NOMO-1 treated with DMSO at 0.1 percent for 48 hours (cell line): ENCODE results near the gene CCDC91.

Experiments used
- DNase-seq: peaks from one replicate; lab custom pipeline; 2025; ENCODE audit not compliant: unreplicated experiment; lab: John Stamatoyannopoulos, UW

Gene CCDC91

GRCh38 chr12:28190321-28191050 lies at the start of gene CCDC91:
TSS of gene CCDC91 (plus strand) at chr12:28190456. CDS start at chr12:28257216, 66,760 bp downstream.
- DNase-seq = peak; percentile 72

- DNase-seq = no peak
These were observed 46.2 kb upstream of the CCDC91 start for GRCh38 chr12:28144059-28144458.

GRCh38 chr12:28144532-28144931 lies 45.7 kb upstream of the CCDC91 start:
- no peak for DNase-seq

DNA sequence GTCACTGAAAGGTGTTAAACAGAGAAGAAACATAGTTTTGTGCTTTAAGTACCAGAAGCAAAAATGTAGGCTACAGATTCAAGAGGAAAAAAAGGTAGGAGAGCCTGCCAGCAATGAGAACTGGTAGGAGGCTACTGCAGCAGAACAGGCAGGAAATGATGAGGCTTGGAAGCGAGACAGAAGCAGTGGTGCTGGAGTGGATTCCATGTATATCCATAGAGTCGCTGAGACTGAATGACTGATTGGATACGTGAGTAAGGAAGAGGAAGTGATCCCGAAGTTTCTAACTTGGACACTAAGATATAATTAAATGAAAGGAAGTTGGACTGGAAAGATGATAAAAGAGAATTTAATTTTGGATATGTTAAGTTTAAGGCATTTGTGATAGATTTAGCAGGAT lies 45.0 kb upstream of the CCDC91 start:
- no peak for DNase-seq

DNA sequence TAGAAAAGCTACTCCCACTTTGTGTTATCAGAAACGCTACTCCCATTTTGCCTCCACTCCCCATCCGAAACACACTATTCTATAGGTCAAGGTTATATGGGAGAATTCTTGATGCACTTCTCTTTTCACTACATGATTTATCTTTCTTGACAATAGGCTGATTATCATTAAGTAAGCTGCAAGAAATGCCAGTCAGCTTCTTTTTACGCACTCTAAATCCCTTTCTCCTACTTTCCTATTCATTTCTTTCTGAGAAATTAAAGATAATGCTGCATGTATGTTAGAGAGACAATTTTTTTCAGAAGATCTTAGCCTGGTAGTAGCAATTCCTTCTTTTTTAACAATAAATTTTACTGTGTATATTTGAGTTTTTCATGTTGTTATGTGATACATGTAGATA lies 41.0 kb upstream of the CCDC91 start:
- no peak for DNase-seq

- DNase-seq = no peak
These were observed 33.9 kb upstream of the CCDC91 start for GRCh38 chr12:28156362-28156761.

DNA sequence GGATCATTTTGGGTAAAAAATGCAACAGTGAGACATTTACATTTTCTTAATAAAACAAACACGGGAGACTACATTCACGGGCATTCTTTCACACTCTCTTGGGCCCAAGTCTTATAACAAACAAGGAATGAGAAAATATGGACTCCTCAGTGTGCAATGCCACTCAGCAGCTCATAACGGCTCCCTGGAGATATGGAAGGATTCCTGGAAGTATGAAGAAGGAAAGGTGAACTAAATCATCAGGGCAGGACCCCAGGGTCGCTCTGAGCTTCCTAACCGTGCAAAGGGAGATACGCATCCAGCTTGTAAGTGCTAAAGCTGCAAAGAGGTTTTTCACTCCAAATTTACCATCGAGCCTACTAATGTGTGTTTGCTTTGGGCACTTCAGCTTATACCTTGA lies 33.5 kb upstream of the CCDC91 start:
- no peak for DNase-seq

DNA sequence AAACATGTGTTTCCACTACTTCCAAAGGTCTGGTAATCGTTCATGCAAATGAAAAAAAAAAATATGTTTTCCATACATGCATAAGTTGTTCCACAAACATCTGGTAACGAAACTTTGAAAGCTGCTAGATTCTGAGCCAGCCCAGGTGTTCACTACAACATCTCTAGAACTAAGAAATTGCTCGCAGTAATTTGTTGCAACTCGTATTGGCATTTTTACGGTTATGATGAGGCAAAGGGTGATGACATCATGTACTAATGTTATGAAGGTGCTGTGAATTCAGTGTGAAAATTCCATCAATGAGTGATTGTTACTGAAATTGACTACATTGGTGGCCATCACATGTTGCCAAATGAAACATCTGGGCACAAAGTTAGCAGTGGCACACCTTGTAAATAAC lies 31.9 kb upstream of the CCDC91 start:
- no peak for DNase-seq

GRCh38 chr12:28159688-28160087 lies 30.6 kb upstream of the CCDC91 start:
- DNase-seq = no peak

- DNase-seq = no peak
These were observed 28.6 kb upstream of the CCDC91 start for GRCh38 chr12:28161697-28162096.

DNA sequence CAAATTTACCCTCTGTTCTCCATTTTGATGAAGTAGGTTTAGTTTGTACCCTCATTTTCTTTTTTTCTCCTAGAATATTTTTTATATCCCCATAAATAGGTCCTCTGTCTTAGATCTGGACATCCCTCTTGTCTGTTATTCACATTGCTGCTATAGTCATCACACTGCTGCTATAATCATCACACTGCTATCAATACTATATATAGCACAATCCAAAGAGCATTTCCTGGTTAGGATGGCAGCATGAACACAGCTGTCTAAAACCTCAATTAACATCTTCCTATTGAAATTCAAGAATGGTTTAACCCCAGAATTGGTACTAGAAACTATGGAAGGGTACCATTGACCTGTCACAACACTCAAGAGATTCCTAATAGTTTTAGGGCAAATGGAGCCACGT lies 27.6 kb upstream of the CCDC91 start:
- no peak for DNase-seq

GRCh38 chr12:28164644-28165275 lies 25.5 kb upstream of the CCDC91 start:
- DNase-seq = no peak

DNA sequence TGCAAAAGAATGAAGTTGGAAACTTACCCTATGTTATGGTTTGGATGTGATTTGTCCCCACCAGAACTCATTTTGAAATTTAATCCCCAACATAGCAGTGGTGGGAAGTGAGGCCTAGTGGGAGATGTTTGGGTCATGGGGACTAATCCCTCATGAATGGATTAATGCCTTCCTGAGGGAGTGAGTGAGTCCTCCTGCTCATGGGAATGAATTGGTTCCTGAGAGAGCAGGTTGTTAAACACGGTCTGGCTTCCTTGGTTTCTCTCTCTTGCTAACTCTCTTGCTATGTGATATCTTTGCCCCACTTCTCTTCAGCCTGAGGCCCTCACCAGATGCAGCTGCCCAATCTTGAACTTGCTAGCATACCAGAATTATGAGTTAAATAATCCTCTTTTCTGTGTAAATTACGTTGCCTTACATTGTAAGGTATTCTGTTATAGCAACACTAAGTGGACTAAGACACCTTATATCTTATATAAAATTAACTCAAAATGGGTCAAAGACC lies 22.2 kb upstream of the CCDC91 start:
- DNase-seq = no peak

- no peak for DNase-seq
These were observed 18.7 kb upstream of the CCDC91 start for GRCh38 chr12:28171356-28172060.

GRCh38 chr12:28172434-28173030 lies 17.7 kb upstream of the CCDC91 start:
- peak; percentile 16 for DNase-seq

DNA sequence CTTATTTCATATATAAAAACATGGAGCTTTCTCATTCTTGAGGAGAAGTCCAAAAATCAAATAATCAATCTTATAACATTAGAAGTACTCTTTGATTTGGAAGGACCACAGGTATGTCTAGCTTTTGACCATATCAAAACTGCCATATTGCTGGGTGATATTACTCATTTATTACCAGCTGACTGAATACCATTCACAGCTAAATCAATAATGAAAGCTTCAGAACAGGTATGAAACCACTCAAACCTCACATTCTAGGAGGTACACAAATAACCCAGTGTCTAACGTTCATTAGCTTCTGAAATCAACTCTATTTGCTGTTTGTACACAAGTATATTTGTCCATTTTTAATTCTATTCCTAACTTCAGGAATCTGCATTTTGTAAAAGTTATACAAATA lies 16.8 kb upstream of the CCDC91 start:
- DNase-seq = no peak

DNA sequence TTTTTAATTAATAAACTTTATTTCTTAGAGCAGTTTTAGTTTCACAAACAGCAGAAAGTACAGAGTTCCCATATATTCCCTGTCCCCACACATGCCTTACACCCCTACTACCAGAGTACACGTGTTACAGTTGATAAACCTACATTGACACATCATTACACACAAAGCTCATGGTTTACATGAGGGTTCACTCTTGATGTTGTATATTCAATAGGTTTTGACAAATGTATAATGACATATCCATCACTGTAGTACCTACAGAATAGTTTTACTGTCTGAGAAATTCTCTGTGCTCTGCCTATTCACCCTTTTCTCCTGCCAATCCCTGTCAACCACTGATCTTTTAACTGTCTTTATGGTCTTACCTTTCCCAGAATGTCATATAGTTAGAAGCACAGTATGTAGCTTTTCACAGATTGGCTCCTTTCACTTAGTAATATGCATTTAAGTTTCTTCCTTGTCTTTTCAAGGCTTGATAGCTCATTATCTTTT lies 15.1 kb upstream of the CCDC91 start:
- DNase-seq = no peak

DNA sequence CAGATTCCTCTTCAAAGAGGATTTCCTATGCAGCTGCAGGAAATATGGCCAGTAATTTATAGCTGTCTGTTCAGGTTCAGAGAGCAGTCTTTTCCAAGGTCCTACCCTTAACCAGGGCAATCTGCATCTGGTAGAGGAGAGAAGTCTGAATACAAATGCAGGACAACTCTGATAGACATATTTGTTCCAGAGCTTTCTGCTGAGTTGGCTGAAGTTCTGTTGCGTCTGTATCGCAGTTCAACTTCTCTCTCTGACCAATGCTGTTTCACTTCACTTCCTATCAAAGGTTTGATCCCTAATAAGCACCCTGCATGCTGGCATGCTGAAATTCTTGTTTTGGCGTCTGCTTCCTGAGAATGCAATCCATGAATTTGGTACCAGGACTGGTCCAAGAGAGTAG lies 14.0 kb upstream of the CCDC91 start:
- DNase-seq = no peak

- DNase-seq = no peak
These were observed 12.8 kb upstream of the CCDC91 start for GRCh38 chr12:28177461-28177860.

DNA sequence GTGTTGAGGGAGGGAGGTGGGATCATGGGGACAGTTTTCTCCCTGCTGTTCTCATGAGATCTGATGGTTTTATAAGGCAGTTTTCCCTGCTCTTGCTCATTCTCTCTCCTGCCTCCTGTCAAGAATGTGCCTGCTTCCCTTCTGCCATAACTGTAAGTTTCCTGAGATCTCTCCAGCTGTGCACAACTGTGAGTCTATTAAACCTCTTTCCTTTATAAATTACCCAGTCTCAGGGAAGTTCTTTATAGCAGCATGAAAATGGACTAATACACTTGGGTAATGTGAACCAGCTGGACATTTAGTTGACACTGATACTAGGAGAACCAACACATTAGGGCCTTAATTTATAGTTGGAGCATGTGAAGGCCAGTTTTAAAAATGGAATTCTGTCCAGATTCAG lies 12.4 kb upstream of the CCDC91 start:
- DNase-seq = no peak

DNA sequence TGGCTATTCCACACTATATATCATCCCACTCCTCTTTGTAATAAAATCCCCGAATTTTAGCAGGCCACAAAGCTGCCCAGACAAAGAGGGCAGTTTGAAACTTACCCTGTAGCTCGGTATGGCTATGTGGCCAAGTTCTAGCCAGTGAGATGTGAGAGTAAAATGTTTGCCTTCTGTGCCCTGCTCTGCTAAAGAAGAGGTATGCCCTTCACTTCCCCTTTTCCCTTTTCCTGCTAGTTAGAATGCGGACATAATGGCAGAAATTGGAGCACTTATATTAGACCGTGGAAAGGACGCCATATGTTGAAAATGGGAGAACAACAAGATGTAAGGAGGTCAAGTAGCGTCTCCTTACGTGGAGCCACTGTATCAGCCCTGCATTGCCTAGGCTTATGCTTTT lies 11.5 kb upstream of the CCDC91 start:
- peak; percentile 2 for DNase-seq
